HL-60/S4 treated with phorbol 12-myristate 13-acetate at 8.2 ng/mL for 4 days and 3 days (cell line): Measurements from ENCODE around the gene MBD1.
"Not testable (repeated sequence)": the region's sequence is repeated elsewhere in the genome, so short reads cannot be mapped to it uniquely, and the experiment has no call there.

Source experiments
- in situ Hi-C: fragments of 300-500 bp; cut with MboI; formaldehyde crosslinking; loops from 2 replicates; pipeline ENCODE4 v1.15.0; 2022; ENCODE audit warnings: low sequenced_read_pairs

The MBD1 gene

GRCh38 chr18:50275503-50276036 lies 5.8 kb downstream of the MBD1 start:
- in situ Hi-C loops: no loop called here

GRCh38 chr18:50274941-50275340 lies 6.4 kb downstream of the MBD1 start:
- in situ Hi-C loops: no loop called here

- in situ Hi-C loops: no loop called here
These were observed 7.3 kb downstream of the MBD1 start for GRCh38 chr18:50274044-50274442.

- in situ Hi-C loops: no loop called here
These were observed 7.9 kb downstream of the MBD1 start for GRCh38 chr18:50273203-50274043.

GRCh38 chr18:50272568-50272967 lies 8.8 kb downstream of the MBD1 start:
- in situ Hi-C loops: no loop called here

- in situ Hi-C loops: no loop called here
These were observed 13.1 kb downstream of the MBD1 start for GRCh38 chr18:50268022-50268747.

- in situ Hi-C loops: no loop called here
These were observed 15.0 kb downstream of the MBD1 start, which contains the start of gene CFAP53 for GRCh38 chr18:50266248-50266704. Gene CFAP53, minus strand, starts transcription at chr18:50266495. Its CDS starts 91 bp downstream, at chr18:50266404.

- in situ Hi-C loops: no loop called here
These were observed 18.3 kb downstream of the MBD1 start for GRCh38 chr18:50262977-50263376.

GRCh38 chr18:50250935-50251334 lies 30.4 kb downstream of the MBD1 start:
- in situ Hi-C loops: no loop called here

GRCh38 chr18:50249576-50249975 lies 31.7 kb downstream of the MBD1 start:
- in situ Hi-C loops: no loop called here

GRCh38 chr18:50247561-50247960 lies 33.8 kb downstream of the MBD1 start:
- in situ Hi-C loops: no loop called here

- in situ Hi-C loops: not testable (repeated sequence)
These were observed 39.6 kb downstream of the MBD1 start for GRCh38 chr18:50241768-50242167.

- in situ Hi-C loops: no loop called here
These were observed 41.2 kb downstream of the MBD1 start for GRCh38 chr18:50240080-50240563.

GRCh38 chr18:50232419-50232818 lies 48.9 kb downstream of the MBD1 start:
- in situ Hi-C loops: no loop called here

- in situ Hi-C loops: no loop called here
These were observed 49.7 kb downstream of the MBD1 start for GRCh38 chr18:50231621-50232020.

- in situ Hi-C loops: loop anchor here (25.0 kb wide), 1 partner anchor 142 kb away; no protein-coding TSS in a partner anchor
These were observed 61.1 kb downstream of the MBD1 start for GRCh38 chr18:50220249-50220648.
